Measurements from ENCODE around the gene OR8J1. TPM values are rescaled to one million over a fixed set of nuclear protein-coding genes. Genes with fewer than 3 reads are reported as not detected.
"Not testable (repeated sequence)": the region's sequence is repeated elsewhere in the genome, so short reads cannot be mapped to it uniquely, and the experiment has no call there.

The OR8J1 gene
- total and polyA plus RNA-seq, 12 donors: not detected

- DNase-seq: no peak
- TF ChIP-seq CTCF (IDR thresholded peaks at IDR 0.05) (no peak), POLR2A (IDR thresholded peaks at IDR 0.05) (no peak)
- Histone ChIP-seq H3K9me3 (replicated peaks in 1 of 3) (no peaks in the 10 kb centered on the region), H3K27ac (no peak overlapping the region), H3K4me1 (replicated peaks in 1 of 2) (no peaks in the 10 kb centered on the region), H3K4me3 (no peak overlapping the region), H3K36me3 (replicated peaks in 1 of 2) (no peaks in the 10 kb centered on the region), H3K27me3 (no peaks in the 10 kb centered on the region)
- intact Hi-C loops (cut with DNase I): no loop called here
- 74 to 85% (median 77%) methylated on average over 2 of the region's 2 CpGs for WGBS, 4 donors
Observed at GRCh38 chr11:56380120-56380519, 26.0 kb downstream of the OR8J1 start.

GRCh38 chr11:56394381-56394780 lies 40.3 kb downstream of the OR8J1 start:
- Histone ChIP-seq H3K4me3 (no peak overlapping the region), H3K27ac (no peak overlapping the region), H3K36me3 (replicated peaks in 1 of 2) (no peaks in the 10 kb centered on the region), H3K9me3 (replicated peaks in 1 of 3) (no peaks in the 10 kb centered on the region), H3K4me1 (replicated peaks in 1 of 2) (no peaks in the 10 kb centered on the region), H3K27me3 (no peaks in the 10 kb centered on the region)
- no peak for DNase-seq
- intact Hi-C loops (cut with DNase I): no loop called here
- TF ChIP-seq CTCF (IDR thresholded peaks at IDR 0.05): no peak
- no peak for TF ChIP-seq POLR2A (IDR thresholded peaks at IDR 0.05)
- 73 to 84% (median 81%) methylated on average over 3 of the region's 3 CpGs for WGBS, 4 donors

GRCh38 chr11:56396047-56396446 lies 42.0 kb downstream of the OR8J1 start:
- WGBS, 4 donors: 48 to 56% (median 55%) methylated on average over 3 of the region's 3 CpGs
- DNase-seq: no peak

GRCh38 chr11:56401858-56402461 lies 47.9 kb downstream of the OR8J1 start:
- H3K4me3 ChIP-seq; DNase-seq; intact Hi-C loops (cut with DNase I); H3K9me3 ChIP-seq (replicated peaks in 1 of 3); H3K27me3 ChIP-seq; H3K36me3 ChIP-seq (replicated peaks in 1 of 2); H3K27ac ChIP-seq; H3K4me1 ChIP-seq (replicated peaks in 1 of 2): not testable (repeated sequence)
- 80 to 92% (median 86%) methylated on average over 5 to 27 of the region's 27 CpGs for WGBS, 4 donors

More at GRCh38 chr11:56396047-56396446, 42.0 kb downstream of the OR8J1 start:
- intact Hi-C loops (cut with DNase I): no loop called here
- Histone ChIP-seq H3K4me1 (replicated peaks in 1 of 2) (no peaks in the 10 kb centered on the region), H3K36me3 (replicated peaks in 1 of 2) (no peaks in the 10 kb centered on the region), H3K27ac (no peak overlapping the region), H3K27me3 (no peaks in the 10 kb centered on the region), H3K9me3 (replicated peaks in 1 of 3) (no peaks in the 10 kb centered on the region), H3K4me3 (no peak overlapping the region)
- TF ChIP-seq POLR2A (IDR thresholded peaks at IDR 0.05) (no peak), CTCF (IDR thresholded peaks at IDR 0.05) (no peak)

- intact Hi-C loops (cut with DNase I): no loop called here
- 60 to 83% (median 77%) methylated on average over 2 of the region's 2 CpGs for WGBS, 4 donors
- Histone ChIP-seq H3K27me3 (no peaks in the 10 kb centered on the region), H3K9me3 (replicated peaks in 1 of 3) (no peaks in the 10 kb centered on the region), H3K27ac (no peak overlapping the region), H3K36me3 (replicated peaks in 1 of 2) (no peaks in the 10 kb centered on the region), H3K4me3 (no peak overlapping the region), H3K4me1 (replicated peaks in 1 of 2) (no peaks in the 10 kb centered on the region)
- TF ChIP-seq POLR2A (IDR thresholded peaks at IDR 0.05): no peak
- TF ChIP-seq CTCF (IDR thresholded peaks at IDR 0.05): no peak
- DNase-seq: no peak
Observed at GRCh38 chr11:56404393-56404792, 50.3 kb downstream of the OR8J1 start.
